NT2/D1 (cell line): Measurements from ENCODE around the gene POGZ.

Experiments used
- SUZ12 ChIP-seq: IDR thresholded peaks from 2 replicates; pipeline ENCODE4 v1.6.1; 2011; ENCODE audit not compliant: insufficient read length, insufficient read depth; ENCODE audit errors: extremely low read depth
- YY1 ChIP-seq: IDR thresholded peaks from 2 replicates; pipeline ENCODE4 v1.6.1; 2011; ENCODE audit not compliant: insufficient read length, insufficient read depth
- ZNF274 ChIP-seq: IDR thresholded peaks from 2 replicates; pipeline ENCODE4 v1.6.1; 2011; ENCODE audit warnings: mild to moderate bottlenecking, low read depth, low read length

DNA sequence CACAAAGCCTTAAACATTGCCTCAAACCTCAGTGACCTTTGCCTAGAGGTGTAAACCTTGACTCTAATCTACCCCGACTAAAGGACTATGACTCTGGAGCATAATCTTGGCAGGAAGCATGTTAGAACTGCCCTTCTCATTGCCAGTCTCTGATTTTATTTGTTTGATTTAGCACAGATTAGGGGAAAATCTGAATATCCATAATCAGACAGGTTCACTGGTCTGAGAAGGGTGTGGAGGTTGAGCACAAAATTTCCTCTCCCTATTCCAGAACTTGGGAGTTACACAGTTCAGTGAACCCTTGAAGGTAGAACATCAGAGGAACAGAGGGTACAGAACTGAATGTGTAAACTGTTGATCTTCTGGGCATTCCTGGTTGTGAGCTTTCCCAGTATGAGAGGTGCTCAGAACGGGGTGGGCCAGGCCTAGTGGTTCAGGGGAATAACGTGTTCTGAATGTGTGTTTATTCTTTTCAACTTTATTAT lies 68.2 kb downstream of the POGZ start:
- no peak for TF ChIP-seq ZNF274
- no peak for TF ChIP-seq SUZ12
- no peak for TF ChIP-seq YY1
